ENCODE results near the gene RFC2.
"Not testable (repeated sequence)": the region's sequence is repeated elsewhere in the genome, so short reads cannot be mapped to it uniquely, and the experiment has no call there.

Gene RFC2

GRCh38 chr7:74225400-74225799 lies 28.8 kb downstream of the RFC2 start:
- DNase-seq = no peak
- in situ Hi-C loops (cut with HindIII; ENCODE audit: low pct_ligation_motif_present, low sequenced_read_pairs) = no loop called here
- no peak overlapping the region for H3K27ac ChIP-seq
- TF ChIP-seq CTCF (IDR thresholded peaks at IDR 0.05; ENCODE audit: low read depth, low read length, missing control alignments) = no peak
- H3K36me3 ChIP-seq (replicated peaks) = no peaks in the 10 kb centered on the region
- H3K27me3 ChIP-seq (replicated peaks) = no peaks in the 10 kb centered on the region
- H3K4me3 ChIP-seq (ENCODE audit: low read depth, low read length) = no peak overlapping the region

GRCh38 chr7:74224907-74225306 lies 29.3 kb downstream of the RFC2 start:
- H3K27me3 ChIP-seq (replicated peaks); in situ Hi-C loops (cut with HindIII; ENCODE audit: low pct_ligation_motif_present, low sequenced_read_pairs); DNase-seq; H3K27ac ChIP-seq; H3K36me3 ChIP-seq (replicated peaks); H3K4me3 ChIP-seq (ENCODE audit: low read depth, low read length): not testable (repeated sequence)

- H3K27me3 ChIP-seq (replicated peaks) = no peaks in the 10 kb centered on the region
- in situ Hi-C loops (cut with HindIII; ENCODE audit: low pct_ligation_motif_present, low sequenced_read_pairs) = no loop called here
- H3K36me3 ChIP-seq (replicated peaks) = no peaks in the 10 kb centered on the region
- no peak overlapping the region for H3K4me3 ChIP-seq (ENCODE audit: low read depth, low read length)
- TF ChIP-seq CTCF (IDR thresholded peaks at IDR 0.05; ENCODE audit: low read depth, low read length, missing control alignments) = no peak
- no peak for DNase-seq
- no peak overlapping the region for H3K27ac ChIP-seq
These were observed 29.7 kb downstream of the RFC2 start for GRCh38 chr7:74224511-74224832.

- Histone ChIP-seq H3K4me3 (ENCODE audit: low read depth, low read length) (no peak overlapping the region), H3K27ac (no peak overlapping the region), H3K27me3 (replicated peaks) (no peaks in the 10 kb centered on the region), H3K36me3 (replicated peaks) (no peaks in the 10 kb centered on the region)
- DNase-seq = no peak
- no peak for TF ChIP-seq CTCF (IDR thresholded peaks at IDR 0.05; ENCODE audit: low read depth, low read length, missing control alignments)
- in situ Hi-C loops (cut with HindIII; ENCODE audit: low pct_ligation_motif_present, low sequenced_read_pairs) = no loop called here
These were observed 30.3 kb downstream of the RFC2 start for GRCh38 chr7:74223711-74224510.

GRCh38 chr7:74222851-74223710 lies 31.1 kb downstream of the RFC2 start:
- in situ Hi-C loops (cut with HindIII; ENCODE audit: low pct_ligation_motif_present, low sequenced_read_pairs) = no loop called here
- no peaks in the 10 kb centered on the region for H3K36me3 ChIP-seq (replicated peaks)
- no peaks in the 10 kb centered on the region for H3K27me3 ChIP-seq (replicated peaks)
- no peak for TF ChIP-seq CTCF (IDR thresholded peaks at IDR 0.05; ENCODE audit: low read depth, low read length, missing control alignments)
- H3K4me3 ChIP-seq (ENCODE audit: low read depth, low read length) = no peak overlapping the region
- H3K27ac ChIP-seq = no peak overlapping the region
- no peak for DNase-seq

- no peak for TF ChIP-seq CTCF (IDR thresholded peaks at IDR 0.05; ENCODE audit: low read depth, low read length, missing control alignments)
- Histone ChIP-seq H3K36me3 (replicated peaks) (no peaks in the 10 kb centered on the region), H3K27me3 (replicated peaks) (no peaks in the 10 kb centered on the region), H3K27ac (no peak overlapping the region), H3K4me3 (ENCODE audit: low read depth, low read length) (no peak overlapping the region)
- DNase-seq = no peak
- in situ Hi-C loops (cut with HindIII; ENCODE audit: low pct_ligation_motif_present, low sequenced_read_pairs) = no loop called here
These were observed 32.5 kb downstream of the RFC2 start for GRCh38 chr7:74221713-74222112.

Data from brain microvascular endothelial cell (primary cell).